Lower leg skin (tissue), 3 donors: ENCODE measurements around the gene ATP2B2.

Source experiments
- POLR2A ChIP-seq, 2 donors: fragments of 450-650 bp; IDR thresholded peaks; one replicate each; pipeline ENCODE4 v1.6.1; 2016 to 2017; ENCODE audit warnings: antibody characterized with exemption in 2 of 2, mild to moderate bottlenecking in 1 of 2, moderate library complexity in 1 of 2
- TF ChIP-seq, protein P1 (sequence below), 3 donors: fragments of 450-650 bp; IDR thresholded peaks; one replicate each; pipeline ENCODE4 v1.5.1; 2016; ENCODE audit warnings: antibody characterized with exemption in 3 of 3, mild to moderate bottlenecking in 3 of 3, moderate library complexity in 2 of 3

DNA sequence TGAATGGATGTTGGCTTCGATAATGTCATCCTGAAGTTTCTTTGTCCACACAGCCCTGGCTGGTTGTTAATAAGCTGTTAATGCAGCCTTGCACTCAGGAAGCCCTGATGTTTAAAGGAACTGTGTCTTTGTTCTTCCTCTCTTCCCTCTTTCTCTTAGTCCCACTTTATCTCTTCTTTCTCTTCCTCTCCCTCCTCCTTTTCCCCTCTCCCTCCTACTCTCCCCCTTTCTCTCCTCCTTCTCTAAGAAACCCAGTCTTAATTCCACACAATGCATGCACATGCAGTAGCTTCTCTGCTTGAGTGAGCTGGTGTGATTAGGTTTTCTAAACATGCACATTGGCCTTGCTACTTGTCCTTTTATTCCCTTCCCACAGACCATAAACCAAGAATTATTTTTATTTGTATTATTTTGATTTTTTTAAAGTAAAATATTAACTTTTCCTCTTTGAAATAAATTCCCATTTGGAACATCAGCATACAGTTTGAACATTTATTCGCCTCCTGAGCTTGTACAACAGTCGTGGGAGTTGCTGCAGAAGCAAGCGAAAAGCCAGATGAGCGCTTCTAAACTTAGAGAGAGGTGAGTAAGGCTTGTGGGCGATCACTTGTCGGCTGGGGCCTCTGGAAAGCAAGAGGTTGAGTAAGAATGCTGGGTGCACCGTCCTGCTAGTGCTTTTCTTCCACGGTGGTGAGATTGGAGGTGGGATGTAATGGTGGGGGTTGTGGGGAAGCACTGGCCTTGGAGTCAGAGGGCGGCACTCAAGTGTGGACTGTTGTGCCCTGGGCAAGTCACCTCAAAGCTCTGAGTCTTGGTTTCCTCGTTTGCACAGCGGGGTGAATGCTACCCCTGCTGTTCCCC is 219.9 kb downstream of the ATP2B2 start:
- TF ChIP-seq, protein P1, sequence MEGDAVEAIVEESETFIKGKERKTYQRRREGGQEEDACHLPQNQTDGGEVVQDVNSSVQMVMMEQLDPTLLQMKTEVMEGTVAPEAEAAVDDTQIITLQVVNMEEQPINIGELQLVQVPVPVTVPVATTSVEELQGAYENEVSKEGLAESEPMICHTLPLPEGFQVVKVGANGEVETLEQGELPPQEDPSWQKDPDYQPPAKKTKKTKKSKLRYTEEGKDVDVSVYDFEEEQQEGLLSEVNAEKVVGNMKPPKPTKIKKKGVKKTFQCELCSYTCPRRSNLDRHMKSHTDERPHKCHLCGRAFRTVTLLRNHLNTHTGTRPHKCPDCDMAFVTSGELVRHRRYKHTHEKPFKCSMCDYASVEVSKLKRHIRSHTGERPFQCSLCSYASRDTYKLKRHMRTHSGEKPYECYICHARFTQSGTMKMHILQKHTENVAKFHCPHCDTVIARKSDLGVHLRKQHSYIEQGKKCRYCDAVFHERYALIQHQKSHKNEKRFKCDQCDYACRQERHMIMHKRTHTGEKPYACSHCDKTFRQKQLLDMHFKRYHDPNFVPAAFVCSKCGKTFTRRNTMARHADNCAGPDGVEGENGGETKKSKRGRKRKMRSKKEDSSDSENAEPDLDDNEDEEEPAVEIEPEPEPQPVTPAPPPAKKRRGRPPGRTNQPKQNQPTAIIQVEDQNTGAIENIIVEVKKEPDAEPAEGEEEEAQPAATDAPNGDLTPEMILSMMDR (IDR thresholded peaks at IDR 0.05): no peak
- TF ChIP-seq POLR2A (IDR thresholded peaks at IDR 0.05): no peak
